GM19023 (cell line): Measurements from ENCODE around the gene KCP.
A peak's percentile ranks its signal among the peaks of the same experiment; 100 is the strongest.

ENCODE experiments used
- ATAC-seq: cut with Tn5 transposase; IDR thresholded peaks from one replicate; pipeline ENCODE4 v1.9.1; 2021; ENCODE audit warnings: mild to moderate bottlenecking, moderate library complexity; ENCODE audit not compliant: unreplicated experiment

KCP gene

DNA sequence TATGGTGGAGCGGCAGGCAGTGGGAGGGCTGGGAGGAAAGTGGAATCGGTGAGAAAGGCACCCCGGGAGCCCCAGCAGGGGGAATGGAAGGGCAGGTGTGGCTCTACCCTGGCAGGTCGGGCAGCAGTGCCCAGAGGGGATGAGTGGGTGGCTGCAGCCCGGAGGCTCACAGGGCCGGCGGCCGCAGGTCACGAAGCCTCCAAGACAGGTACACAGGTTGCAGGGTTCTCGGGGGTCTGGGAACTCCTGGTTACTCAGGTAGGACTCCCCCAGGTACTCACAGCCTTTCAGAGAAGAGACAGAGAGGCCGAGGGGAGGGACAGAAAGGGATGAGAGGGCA lies 21.8 kb downstream of the KCP start:
- no peak for ATAC-seq

DNA sequence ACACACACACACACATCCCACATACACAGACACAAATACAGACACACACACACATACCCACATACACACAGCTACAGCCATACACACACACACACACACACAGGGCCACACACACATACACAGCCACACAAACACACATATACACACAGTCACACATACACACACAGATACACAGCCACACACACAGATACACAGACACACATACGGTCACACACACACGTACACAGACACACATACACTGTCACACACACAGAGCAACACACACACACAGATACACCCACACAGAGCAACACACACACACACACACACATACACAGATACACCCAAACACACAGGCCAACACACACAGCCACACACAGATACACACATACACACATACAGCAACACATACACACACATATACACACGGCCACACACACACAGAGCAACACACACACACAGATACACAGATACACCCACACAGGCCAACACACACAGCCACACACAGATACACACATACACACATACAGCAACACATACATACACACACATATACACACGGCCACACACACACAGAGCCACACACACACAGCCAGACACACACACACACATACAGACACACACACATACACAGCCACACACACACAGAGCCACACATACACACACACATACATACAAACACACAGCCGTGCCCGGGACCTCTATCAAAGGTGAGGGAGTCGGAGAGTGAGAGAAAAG lies 22.3 kb downstream of the KCP start:
- no peak for ATAC-seq

DNA sequence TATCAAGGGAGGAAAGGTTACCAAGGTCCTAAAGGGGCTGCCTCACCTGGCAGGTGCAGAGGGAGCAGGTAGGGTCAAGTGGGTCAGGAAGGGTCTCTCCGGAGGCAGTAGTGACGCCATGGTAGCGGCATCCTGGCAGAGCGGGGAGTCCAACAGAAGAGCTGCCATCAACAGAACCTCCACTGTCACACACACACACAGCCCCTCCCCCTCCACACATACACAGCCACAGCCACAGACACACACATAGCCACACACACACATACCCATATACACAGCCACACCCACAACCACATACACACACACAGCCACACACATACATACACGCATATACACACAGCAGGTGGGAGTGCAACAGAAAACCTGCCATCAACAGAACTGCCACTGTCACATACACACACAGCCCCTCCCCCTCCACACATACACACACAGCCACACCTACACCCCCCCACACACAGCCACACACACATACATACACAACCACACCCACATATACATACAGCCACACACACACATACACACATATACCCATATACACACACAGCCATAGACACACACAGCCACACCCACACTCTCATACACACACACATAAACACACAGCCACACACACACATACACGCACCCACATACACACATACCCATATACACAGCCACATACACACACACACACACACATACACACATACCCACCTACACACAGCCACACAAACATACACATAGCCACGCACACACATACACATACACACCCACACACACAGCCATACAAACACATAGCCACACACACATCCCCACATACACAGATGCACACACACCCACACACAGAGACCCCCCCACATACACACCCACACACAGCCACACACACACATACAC lies 23.1 kb downstream of the KCP start:
- ATAC-seq: no peak

DNA sequence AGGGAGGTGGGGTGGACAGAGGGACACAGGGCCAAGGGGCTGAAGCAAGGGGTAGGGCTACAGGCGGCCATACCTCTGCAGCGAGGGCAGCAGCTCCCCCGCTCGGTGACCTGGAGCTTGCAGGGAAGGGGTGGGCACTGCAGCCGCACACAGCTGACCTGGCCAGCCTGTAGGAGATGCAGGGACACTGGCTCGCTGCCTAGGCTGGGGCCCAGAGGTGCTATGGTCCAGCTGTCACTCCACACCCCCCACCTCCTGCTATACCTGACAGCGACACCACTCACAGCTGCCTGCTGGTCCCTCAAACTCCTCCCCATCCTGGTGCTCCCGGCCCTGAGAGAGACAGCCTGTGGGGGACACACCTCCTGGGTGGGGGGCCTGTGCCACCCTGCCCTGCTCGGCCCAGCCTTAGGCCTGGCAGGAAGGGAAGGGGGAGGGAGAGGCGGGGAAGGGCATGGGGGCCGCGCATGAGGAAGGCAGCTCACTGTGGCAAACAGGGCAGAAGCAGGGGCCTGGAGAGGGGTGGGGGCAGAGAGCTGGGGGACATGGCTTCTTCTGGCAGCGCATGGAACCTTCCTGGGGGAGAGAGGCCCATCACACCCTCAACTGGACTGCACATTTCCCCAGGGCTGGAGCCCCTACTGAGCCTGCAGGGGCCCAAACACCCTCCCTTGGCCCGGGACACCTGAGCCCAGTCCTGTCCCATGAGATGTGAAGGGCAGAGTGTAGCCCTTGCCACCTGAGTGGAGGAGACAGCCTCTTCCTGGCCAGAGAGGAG lies 23.9 kb downstream of the KCP start:
- ATAC-seq: no peak

DNA sequence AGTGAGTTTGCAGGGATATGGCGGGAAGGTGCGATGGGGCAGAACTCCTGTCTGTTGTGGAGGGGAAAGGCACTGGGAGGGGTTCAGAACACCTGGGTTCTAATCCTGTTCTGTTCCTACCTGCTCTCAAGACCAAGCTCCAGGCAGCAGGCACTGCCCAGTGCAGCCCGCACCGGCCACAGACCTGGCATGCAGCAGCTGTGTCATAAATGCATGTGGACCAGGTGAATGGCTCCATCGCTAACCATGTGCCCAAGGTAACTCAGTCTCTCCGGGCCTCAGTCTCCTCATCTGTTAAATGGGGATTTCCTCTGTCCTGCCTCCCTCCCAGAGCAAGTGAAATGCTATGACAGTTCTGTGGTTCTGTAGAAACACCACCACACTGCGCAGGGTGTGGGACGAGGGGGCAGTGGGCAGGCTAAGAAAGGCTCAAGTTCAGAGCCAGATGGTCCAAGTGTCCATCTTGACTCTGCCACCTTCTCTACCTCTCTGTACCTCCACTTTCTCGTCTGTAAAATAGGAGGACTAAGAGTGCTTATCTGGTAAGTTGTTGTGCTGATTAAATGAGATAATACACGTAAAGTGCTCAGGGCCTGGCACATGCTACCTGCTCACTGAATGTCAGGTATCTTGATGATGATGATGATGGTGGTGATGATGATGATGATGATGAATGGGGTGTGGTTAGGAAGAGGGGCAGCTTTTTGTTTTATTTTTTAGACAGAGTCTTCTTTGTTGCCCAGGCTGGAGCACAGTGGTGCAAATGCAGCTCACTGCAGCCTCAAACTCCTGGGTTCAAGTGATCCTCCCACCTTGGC lies 24.9 kb downstream of the KCP start:
- ATAC-seq: no peak

DNA sequence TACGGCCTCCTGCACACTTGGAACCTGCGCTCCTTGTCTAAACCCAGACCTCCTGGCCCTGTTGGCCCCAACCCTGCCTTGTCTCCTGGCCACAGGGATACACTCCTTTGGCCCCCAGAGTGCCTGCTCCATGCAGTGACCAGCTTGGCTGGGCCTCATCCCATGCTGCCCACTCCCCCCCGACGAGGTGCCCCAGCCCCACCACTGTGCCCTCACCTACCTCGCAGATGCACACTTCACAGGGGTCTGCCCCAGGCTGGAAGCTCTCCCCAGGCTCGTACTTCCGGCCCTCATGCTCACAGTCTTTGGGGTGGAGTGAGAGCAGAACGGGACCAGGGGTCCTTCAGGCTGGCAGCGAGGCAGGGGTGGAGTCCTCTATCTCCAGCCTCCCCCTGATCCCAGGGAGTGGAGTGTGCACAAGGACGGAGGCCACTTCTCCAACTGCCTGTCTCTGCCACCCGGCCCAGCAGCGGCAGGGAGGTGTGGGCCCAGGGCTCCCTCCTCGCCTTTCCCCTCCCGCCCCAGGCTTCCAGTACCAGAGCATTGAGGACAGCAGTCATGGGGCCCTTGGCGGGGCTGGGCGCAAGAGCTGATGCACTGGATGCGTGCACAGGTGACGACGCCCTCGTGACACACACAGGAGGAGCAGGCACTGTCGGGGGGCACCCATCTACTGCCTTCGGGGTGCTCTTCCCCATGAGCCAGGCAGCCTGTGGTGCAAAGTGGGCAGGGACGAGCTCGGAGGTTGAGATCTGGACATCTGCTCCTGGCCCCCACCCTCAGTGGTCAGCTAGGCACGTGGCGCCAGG lies 25.7 kb downstream of the KCP start:
- ATAC-seq: no peak

DNA sequence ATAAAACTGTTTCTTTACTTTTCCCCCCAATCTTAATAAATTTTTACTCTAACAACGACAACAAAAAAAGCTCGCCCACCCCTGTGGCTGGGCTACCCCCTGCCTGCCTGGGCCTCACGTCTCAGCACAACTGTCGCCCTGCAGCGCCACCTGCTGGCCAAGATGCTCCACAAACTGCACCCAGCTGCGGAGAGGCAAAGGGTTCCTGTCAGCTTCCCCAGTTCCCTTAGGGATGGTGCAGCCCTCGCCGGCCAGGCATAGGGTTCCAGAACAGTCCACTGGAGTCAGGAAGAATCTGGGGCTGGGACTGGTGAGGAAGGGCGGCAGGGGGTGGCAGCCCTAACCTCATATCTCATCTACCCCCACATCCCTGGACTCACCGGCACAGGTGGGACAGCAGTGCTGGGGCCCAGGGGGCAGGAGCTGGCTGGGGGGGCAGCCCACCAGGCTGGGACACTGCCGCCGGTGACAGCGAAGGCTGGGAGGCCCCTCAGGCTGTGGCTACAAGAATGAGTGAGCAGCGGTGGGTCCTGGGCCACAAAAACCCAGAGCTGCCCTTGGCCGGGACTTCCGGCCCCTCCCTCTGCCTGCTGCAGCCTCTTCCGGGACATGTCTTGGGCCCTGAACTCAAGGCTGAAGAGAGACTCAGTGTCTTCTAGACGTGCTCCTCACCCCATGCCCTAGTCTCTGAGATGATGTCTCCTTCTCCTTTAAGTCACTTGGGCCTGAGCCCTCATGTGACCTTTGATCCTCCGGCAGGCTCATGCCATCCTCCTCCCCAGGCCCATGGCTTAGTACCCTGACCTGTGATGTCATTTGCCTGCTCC lies 26.7 kb downstream of the KCP start:
- peak; percentile 79 for ATAC-seq

DNA sequence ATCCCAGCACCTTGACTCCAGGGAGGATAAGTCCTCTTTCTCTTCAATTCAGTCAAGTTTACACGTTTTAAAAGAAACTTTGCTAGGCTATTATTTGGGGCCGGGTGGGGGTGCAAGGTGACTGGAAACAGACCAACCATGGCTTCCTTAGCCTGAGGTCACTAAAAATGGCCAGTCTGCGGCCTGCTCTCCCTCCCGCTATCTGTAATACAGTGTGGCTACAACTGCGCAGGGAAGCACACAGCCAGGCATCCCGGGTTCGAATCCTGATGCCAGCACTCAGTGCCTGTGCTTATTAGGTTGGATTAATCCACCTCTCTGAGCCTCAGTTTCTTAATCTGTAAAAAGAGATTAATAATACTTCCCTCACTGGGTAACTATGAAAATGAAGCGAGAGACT lies 28.4 kb downstream of the KCP start:
- no peak for ATAC-seq

DNA sequence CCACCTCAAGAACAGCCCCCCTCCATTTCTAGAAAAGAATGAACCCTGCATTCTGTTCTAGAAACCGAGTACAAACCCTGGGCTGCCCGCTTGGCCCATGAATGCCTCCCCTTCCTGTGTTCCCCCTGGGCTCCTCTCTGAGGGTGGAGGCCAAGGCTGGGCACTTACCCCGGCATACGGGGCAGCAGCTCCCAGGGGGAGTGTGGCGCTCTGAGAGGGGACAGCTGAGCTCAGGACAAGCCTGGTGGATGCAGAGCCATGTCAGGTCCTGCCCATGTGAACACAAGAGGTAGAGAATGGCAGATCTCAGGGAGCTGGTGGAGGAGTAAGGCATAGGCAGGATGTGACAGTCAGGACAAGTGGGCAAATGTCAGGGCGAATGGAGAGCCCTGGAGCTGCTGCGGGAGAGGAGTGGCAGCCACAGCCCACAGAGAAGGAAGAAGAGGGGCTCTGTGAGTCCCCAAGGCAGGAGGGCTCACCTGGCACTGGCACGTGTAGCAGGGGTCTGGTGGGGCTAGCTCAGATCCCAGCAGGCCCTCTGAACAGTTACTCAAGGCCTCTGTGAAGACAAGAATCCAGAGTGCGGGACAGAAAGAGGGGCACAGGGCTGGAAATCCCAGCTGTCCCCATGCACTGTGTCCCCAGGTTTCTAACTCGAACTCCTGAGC lies 28.9 kb downstream of the KCP start:
- no peak for ATAC-seq

DNA sequence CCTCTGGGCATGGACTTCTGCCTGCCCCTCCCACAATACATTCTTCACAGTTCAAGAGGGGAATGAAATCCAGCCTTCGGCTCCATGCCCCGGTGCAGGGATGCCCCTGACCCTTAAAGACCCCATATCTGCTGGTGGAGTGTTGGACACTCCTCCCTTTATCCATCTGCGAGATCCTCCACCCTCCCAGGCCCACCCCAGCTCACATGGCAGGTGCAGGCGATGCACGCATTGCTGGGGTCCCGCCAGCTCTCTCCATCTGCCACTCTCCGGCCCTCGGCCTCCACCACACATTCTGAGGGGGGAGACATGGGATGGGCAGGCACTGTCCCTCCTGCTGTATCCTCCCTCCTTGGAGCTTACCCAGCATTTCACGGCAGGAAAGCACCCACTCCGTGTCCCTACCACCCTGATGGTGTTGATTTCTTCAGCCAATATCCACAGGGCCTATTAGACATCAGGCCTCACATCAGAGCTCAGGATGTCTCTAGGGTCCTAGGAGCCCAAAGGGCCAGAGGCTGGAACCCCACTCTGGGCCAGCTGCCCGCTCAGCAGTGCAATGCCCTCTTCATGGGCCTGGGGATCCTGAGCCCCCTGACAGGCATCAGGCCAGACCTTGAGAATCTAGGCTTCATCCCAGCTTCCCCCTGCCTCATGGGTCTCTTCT lies 29.6 kb downstream of the KCP start:
- ATAC-seq: no peak

DNA sequence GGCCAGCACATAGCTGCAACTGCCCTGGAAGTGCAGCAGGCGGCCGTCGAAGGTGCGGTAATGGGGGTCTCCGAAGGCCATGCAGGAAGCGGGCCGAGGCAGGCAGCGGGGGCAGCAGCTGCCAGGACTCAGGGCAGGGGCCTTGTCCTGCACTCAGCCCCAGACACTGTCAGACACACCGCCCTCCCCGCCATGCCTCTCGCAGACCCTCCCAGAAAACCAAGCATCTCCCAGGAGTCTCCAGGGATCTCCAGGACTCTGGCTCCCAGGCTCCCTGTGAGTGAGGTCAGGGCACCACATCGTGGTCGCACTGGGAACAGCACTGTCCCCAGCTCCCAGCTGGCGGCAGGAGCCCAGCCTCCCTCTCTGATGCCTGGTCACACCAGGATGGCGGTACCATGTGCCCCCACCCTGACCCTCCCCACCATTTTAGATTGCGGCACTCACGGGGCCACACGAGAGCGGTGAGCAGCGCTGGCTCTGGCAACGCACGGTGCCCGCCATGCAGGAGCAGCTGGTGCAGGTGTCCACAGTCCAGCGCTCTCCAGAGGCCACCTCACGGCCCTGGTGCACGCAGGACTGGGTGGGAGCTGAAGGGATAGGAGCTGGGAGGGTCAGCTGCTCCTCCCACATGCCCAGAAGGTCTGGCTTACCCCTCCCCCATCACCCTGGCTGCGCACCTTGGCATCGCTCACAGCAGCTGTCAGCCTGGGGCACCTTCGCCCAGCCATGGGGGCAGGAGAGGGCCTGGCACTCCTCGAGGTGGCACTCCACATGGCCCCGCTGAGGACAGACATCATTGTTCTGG lies 30.4 kb downstream of the KCP start:
- no peak for ATAC-seq

DNA sequence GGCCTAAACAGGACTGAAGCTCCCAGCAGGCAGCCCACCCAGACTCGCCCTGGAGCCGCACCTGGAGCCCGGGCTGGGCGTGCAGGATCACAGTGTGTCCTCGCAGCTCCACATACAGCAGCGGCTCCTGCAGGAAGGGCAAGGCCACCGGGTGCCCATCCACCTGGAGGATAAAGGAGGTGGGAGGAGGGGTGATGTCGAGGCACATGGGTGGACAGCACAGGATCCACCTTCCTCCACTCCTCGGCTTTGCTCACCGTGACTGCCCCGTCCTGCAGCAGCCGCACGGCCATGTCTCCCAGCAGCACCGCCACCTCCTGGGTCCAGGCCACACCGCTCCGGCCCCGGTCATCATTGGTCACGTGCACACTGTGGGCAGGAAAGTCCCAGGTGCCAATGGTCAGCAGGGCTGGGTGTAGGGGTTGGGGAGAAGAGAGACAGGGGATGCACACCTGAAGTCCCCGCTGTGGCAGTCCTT lies 31.0 kb downstream of the KCP start:
- ATAC-seq: no peak

DNA sequence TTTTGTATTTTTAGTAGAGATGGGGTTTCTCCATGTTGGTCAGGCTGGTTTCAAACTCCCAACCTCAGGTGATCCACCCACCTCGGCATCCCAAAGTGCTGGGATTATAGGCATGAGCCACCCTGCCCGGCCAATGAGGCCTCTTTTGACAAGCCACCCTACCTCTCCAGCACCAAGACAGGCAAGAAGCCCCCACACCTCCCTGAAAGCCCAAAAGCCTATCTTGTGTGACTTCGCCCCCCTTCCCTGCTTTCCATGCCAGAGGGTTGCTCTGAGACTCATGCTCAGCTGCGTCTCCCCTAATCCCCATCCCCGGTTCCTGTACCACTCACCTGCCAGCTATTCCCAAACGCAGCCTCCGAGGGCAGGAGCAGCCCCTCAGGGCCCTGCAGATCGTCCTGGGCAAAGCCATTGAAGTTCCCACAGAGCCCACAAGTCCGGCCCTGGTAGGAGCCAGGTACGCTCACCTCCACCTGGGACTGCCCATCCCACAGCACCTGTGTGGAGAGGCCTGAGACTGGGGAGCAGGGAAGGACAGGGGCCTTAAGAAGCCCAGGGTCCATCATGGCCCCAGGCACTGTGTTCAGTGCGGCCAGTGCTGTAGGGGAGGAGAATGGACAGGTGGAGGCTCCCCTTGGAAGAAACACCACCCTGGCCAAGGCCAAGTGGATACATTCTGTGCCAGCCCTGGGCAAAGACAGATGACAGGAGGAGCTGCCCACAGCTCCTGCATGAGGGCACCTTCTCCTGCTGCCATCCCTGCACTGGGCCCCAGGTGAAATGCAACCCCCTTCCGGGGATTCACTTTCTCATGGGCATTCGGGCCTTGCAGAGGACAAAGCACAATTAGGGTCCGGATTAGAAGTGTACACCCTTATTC lies 32.0 kb downstream of the KCP start:
- no peak for ATAC-seq

DNA sequence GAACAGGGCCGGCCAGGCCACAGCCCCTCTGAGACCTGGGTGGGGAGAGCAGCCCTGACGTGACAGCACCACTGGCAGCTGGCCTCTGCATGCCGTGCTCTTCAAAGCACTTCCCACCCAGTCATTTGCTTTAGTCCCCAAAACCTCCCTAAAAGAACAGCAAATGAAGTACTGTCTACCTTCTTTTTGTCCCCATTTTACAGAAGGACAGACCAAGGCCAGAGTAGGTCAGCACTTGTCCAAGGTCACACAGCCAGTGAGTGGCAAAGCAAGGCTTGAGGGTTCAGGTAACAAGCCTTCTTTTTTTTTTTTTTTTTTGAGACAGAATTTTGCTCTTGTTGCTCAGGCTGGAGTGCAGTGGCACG lies 32.8 kb downstream of the KCP start:
- ATAC-seq: no peak

DNA sequence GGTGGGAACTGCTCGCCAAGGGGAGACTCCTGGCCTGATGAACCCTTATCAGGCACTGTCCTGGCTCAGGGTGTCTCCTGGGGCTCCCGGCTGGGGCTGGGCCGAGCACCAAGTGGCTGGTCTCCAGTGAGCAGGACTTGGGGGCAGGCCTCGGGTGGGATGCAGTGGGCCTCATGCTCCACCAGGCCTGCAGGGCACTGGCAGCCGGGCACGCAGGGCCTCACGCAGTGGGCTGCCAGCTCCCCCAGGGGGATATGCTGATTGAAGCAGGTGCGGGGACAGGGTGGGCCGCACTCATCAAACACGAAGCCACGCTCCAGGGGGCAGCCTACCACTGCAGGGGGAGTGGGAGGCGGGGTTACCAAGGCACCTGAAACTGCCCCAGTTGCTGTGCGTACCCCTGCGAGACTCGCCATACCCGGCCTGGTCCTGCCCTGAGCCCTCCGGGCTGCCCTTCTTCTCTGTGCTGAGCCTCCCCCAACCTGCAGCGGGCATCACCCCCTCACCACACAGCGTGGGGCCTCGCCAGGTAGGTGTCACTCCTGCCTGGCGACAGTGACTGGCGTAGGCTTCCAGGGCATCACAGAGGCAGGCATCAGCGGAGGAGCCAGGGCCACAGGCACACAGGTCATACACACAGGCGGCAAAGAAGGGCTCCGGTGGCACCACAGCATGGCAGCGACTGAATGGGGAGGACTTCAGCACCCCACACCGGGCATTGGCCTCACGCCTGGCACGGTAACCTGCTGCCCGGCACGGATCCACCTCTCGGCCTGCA lies 33.3 kb downstream of the KCP start:
- ATAC-seq: no peak

DNA sequence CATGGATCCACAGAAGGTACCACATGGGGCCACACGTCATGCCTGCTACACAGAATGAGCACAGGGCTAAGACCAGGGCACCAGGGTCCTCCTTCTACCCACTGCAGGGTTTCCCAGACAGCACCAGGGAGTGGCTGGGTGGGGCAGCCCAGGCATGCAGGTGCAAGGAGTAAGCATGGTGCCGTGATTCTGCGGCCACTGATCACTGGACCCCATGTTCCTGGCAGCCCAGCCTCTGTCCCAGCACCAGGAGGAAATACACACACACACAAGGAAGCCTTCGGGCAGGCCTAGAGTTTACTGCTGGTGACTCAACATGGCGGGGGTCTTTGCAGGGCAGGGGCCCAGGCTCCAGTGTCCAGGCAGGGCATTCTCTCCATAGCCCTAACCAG lies 33.9 kb downstream of the KCP start:
- ATAC-seq: no peak
